GM18517 (cell line): ENCODE results near the gene SEMA3B.
"Not testable (repeated sequence)": the region's sequence is repeated elsewhere in the genome, so short reads cannot be mapped to it uniquely, and the experiment has no call there.

Experiments used
- ATAC-seq: cut with Tn5 transposase; IDR thresholded peaks from one replicate; pipeline ENCODE4 v1.9.1; 2021; ENCODE audit warnings: mild to moderate bottlenecking, moderate library complexity; ENCODE audit not compliant: unreplicated experiment

SEMA3B gene

GRCh38 chr3:50258029-50258680 lies 10.8 kb upstream of the SEMA3B start:
- ATAC-seq, result no peak

- no peak for ATAC-seq
These were observed 10.0 kb upstream of the SEMA3B start for GRCh38 chr3:50258979-50259378.

- ATAC-seq, result peak; percentile 32
These were observed 9.4 kb upstream of the SEMA3B start for GRCh38 chr3:50259432-50260026.

GRCh38 chr3:50260027-50260941 lies 8.7 kb upstream of the SEMA3B start:
- ATAC-seq, result peak; percentile 60

- no peak for ATAC-seq
These were observed 8.0 kb upstream of the SEMA3B start for GRCh38 chr3:50260942-50261441.

GRCh38 chr3:50261505-50261904 lies 7.4 kb upstream of the SEMA3B start:
- ATAC-seq, result no peak

GRCh38 chr3:50262200-50262599 lies 6.7 kb upstream of the SEMA3B start:
- ATAC-seq, result not testable (repeated sequence)

- ATAC-seq, result no peak
These were observed 6.2 kb upstream of the SEMA3B start for GRCh38 chr3:50262778-50263177.

- ATAC-seq, result no peak
These were observed 5.2 kb upstream of the SEMA3B start for GRCh38 chr3:50263478-50264382.

- no peak for ATAC-seq
These were observed 4.5 kb upstream of the SEMA3B start for GRCh38 chr3:50264383-50264963.

- ATAC-seq, result no peak
These were observed 3.9 kb upstream of the SEMA3B start for GRCh38 chr3:50264964-50265485.

- ATAC-seq, result no peak
These were observed 3.4 kb upstream of the SEMA3B start for GRCh38 chr3:50265571-50265970.

- ATAC-seq, result no peak
These were observed 2.9 kb upstream of the SEMA3B start for GRCh38 chr3:50266017-50266416.

- ATAC-seq, result no peak
These were observed 2.1 kb upstream of the SEMA3B start for GRCh38 chr3:50266836-50267235.

- ATAC-seq, result no peak
These were observed 1.6 kb upstream of the SEMA3B start for GRCh38 chr3:50267280-50267913.

GRCh38 chr3:50268276-50268675 lies 671 bp upstream of the SEMA3B start:
- ATAC-seq, result no peak

- no peak for ATAC-seq
These were observed 513 bp downstream of the SEMA3B start for GRCh38 chr3:50269460-50269859.

- no peak for ATAC-seq
These were observed 1.0 kb downstream of the SEMA3B start for GRCh38 chr3:50269977-50270413.

GRCh38 chr3:50270422-50271224 lies 1.7 kb downstream of the SEMA3B start:
- ATAC-seq, result no peak
